Suprapubic skin (tissue), 3 donors: ENCODE data around the gene INPP5A.

ENCODE experiments used
- EP300 ChIP-seq: sonication (generic); formaldehyde crosslinking; IDR thresholded peaks from one replicate; pipeline ENCODE4 v1.6.1; 2017; ENCODE audit warnings: antibody characterized with exemption
- POLR2A ChIP-seq, 2 donors: fragments of 450-650 bp; IDR thresholded peaks; one replicate each; pipeline ENCODE4 v1.6.1; 2017; ENCODE audit warnings: antibody characterized with exemption in 2 of 2, mild to moderate bottlenecking in 2 of 2, moderate library complexity in 2 of 2
- TF ChIP-seq, protein P1 (sequence below), 2 donors: fragments of 200-600 bp in 1 of 2; fragments of 450-650 bp in 1 of 2; sonication (generic) in 1 of 2; IDR thresholded peaks; one replicate each; pipeline ENCODE4 v1.5.1; 2016 to 2019; ENCODE audit warnings: antibody characterized with exemption in 2 of 2, mild to moderate bottlenecking in 1 of 2, moderate library complexity in 1 of 2

DNA sequence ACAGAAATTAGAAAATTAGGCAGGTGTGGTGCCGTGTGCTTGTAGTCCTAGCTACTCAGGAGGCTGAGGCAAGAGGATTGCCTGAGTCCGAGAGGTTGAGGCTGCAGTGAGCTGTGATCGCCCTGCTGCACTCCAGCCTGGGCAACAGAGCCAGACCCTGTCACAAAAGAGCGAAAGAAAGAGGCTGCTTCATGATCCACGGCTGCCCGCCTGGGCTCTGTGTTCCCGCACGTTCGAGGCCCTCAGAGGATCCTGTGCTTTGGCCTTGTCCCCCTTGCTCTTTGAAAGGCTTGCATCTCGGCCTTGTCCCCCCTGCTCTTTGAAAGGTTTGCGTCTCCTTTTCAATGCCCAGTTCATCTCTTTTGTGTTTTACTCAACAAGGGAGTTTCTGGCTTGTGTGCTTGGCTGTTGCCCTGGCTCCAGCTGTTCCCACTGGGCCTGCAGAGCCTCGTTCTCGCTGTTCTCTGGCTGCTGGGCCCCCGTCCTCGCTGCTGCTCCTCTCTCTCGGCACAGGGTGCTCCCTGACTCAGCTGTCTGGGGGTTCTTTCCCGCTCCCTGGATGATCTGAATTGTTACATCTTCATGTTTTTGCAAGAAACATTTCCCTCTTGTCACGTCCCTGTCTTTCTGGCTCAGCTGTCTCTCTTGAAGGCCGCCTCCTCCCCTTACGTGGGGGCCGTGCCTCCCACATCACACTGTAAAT, 45.1 kb upstream of the INPP5A start:
- TF ChIP-seq POLR2A (IDR thresholded peaks at IDR 0.05) (no peak), EP300 (no peak)
- TF ChIP-seq, protein P1, sequence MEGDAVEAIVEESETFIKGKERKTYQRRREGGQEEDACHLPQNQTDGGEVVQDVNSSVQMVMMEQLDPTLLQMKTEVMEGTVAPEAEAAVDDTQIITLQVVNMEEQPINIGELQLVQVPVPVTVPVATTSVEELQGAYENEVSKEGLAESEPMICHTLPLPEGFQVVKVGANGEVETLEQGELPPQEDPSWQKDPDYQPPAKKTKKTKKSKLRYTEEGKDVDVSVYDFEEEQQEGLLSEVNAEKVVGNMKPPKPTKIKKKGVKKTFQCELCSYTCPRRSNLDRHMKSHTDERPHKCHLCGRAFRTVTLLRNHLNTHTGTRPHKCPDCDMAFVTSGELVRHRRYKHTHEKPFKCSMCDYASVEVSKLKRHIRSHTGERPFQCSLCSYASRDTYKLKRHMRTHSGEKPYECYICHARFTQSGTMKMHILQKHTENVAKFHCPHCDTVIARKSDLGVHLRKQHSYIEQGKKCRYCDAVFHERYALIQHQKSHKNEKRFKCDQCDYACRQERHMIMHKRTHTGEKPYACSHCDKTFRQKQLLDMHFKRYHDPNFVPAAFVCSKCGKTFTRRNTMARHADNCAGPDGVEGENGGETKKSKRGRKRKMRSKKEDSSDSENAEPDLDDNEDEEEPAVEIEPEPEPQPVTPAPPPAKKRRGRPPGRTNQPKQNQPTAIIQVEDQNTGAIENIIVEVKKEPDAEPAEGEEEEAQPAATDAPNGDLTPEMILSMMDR (IDR thresholded peaks at IDR 0.05), result no peak
